Neural cell (in vitro differentiated cells): ENCODE measurements around the gene ESRRB. TPM values are rescaled to one million over a fixed set of nuclear protein-coding genes. Genes with fewer than 3 reads are reported as not detected.

Source experiments
- polyA plus RNA-seq: library from polyadenylated mRNA; depleted of rRNA; stranded (reverse); fragments of >200 nt; gene quantifications from 2 replicates; pipeline ENCODE4 v1.2.3, GENCODE V29; 2014

Gene ESRRB
- polyA plus RNA-seq, 1 donor from 2014 or later: 0.59 TPM

Other genes with a start within 250 kb of the ESRRB start
- gene GPATCH2L, start 224.2 kb upstream of the ESRRB start, polyA plus RNA-seq: 46.0 and 49.6 TPM in 2 replicates